Measurements from ENCODE around the gene RNF149. TPM values are rescaled to one million over a fixed set of nuclear protein-coding genes. Genes with fewer than 3 reads are reported as not detected.

Gene RNF149
- total RNA-seq, 1 donor from 2014 or later: 35.0 TPM

DNA sequence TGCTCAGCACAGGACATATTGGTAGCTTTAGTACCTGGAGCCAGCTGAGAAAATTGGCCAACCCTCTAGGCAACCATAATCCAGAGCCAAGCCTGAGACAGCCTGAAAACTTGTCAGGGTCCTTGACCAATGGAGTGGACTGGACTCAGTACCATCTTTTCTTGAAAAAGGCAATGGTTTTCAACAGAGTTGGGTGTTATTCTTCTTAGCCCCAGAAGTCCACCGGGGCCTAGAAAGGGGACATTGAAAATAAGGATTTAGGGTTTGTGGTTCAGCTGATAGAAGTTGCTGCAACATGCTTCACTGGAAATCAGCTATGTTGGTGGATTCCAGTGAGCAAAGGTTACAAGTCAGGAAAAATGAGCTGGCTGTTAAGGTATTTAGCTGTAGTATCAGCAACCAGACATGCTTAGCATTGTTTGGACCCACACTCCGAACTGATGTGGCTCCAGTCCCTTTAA lies 77.9 kb downstream of the RNF149 start:
- H3K27ac ChIP-seq: no peak overlapping the region
- no peak overlapping the region for H3K4me3 ChIP-seq
- Mint-ChIP-seq H3K27ac (no peak overlapping the region), H3K36me3 (no peaks in the 10 kb centered on the region), H3K27me3 (ENCODE audit: insufficient read depth, low read depth) (no peaks in the 10 kb centered on the region), H3K4me1 (no peaks in the 10 kb centered on the region), H3K9me3 (no peaks in the 10 kb centered on the region), H3K4me3 (no peak overlapping the region)
- H2AFZ ChIP-seq (replicated peaks): no peak overlapping the region
- no peak overlapping the region for H3K9ac ChIP-seq
- TF ChIP-seq EZH2phosphoT487 (IDR thresholded peaks at IDR 0.05) (no peak), CTCF (IDR thresholded peaks at IDR 0.05) (no peak), EZH2 (IDR thresholded peaks at IDR 0.05) (no peak)
- no peak for DNase-seq (ENCODE audit: low spot score)
- no peaks in the 10 kb centered on the region for H3K4me1 ChIP-seq
- no peaks in the 10 kb centered on the region for H3K9me3 ChIP-seq (ENCODE audit: low read depth)
- no peaks in the 10 kb centered on the region for H3K36me3 ChIP-seq
- H3F3A ChIP-seq (ENCODE audit: low read depth): no peaks in the 10 kb centered on the region
- H4K20me1 ChIP-seq (ENCODE audit: low read depth): no peaks in the 10 kb centered on the region
- no peak overlapping the region for H3K4me2 ChIP-seq
- H3K79me2 ChIP-seq (ENCODE audit: low read depth): no peaks in the 10 kb centered on the region
- no peaks in the 10 kb centered on the region for H3K27me3 ChIP-seq

Small RNAs within 50 kb of the gene (microRNA-seq; reads per million reads assigned to microRNA genes)
- not detected for gene MIR5696

Small RNAs within 50 kb of the gene (small RNA-seq; reads per million reads assigned to genes)
- gene MIR5696: not detected
- 27.9 reads per million, percentile 97 among the genes with 10 or more reads in this experiment for gene SNORD89

Other genes with a start within 250 kb of the RNF149 start
- 3.9 and 4.1 TPM in 2 replicates for gene TBC1D8, start 157.3 kb downstream of the RNF149 start, total RNA-seq (ENCODE audit: low replicate concordance)
- 38.0 and 39.0 TPM in 2 replicates for gene CNOT11, start 55.8 kb downstream of the RNF149 start, total RNA-seq (ENCODE audit: low replicate concordance)
- gene CREG2, start 78.8 kb upstream of the RNF149 start, total RNA-seq (ENCODE audit: low replicate concordance): 0.28 TPM in 1 of 2 replicates, not detected in the other
- 0.12 and 0.37 TPM in 2 replicates for gene RFX8, start 166.4 kb upstream of the RNF149 start, total RNA-seq (ENCODE audit: low replicate concordance)